Spleen (tissue), 7 donors: ENCODE results near the gene GADD45G.

Source experiments
- CTCF ChIP-seq, 11 experiments: fragments of 200-600 bp in 7 of 11; fragments of 450-650 bp in 4 of 11; sonication (generic) in 4 of 11; IDR thresholded peaks in 8 of 11; conservative IDR thresholded peaks in 3 of 11; 1 replicate in 7 of 11; 2 replicates in 4 of 11; pipeline versions ENCODE4 v1.4.0 to v1.8.0; 2016 to 2021; ENCODE audit warnings: antibody characterized with exemption in 11 of 11, inconsistent platforms in 4 of 11, mild to moderate bottlenecking in 1 of 11
- POLR2A ChIP-seq, 3 donors: fragments of 450-650 bp; IDR thresholded peaks; one replicate each; pipeline ENCODE4 v1.5.1; 2017; ENCODE audit warnings: antibody characterized with exemption in 3 of 3, mild to moderate bottlenecking in 1 of 3
- POLR2AphosphoS5 ChIP-seq, 3 donors: sonication (generic); formaldehyde crosslinking; IDR thresholded peaks; one replicate each; pipeline ENCODE4 v1.5.1; 2017; ENCODE audit warnings: antibody characterized with exemption in 3 of 3
- donor health status: DM: no; HTN: no; CAD: no; lungs with moderate emphysema.
- donor health status: DM: no; HTN: no; CAD: no.
- donor health status: DM: no; HTN: no; CAD: no.

GRCh38 chr9:89621031-89621430 lies 16.2 kb downstream of the GADD45G start:
- TF ChIP-seq CTCF (IDR thresholded peaks at IDR 0.05 in 8 of 11, conservative IDR thresholded peaks at IDR 0.05 in 3 of 11): no peak
- TF ChIP-seq POLR2A (IDR thresholded peaks at IDR 0.05): no peak
- no peak for TF ChIP-seq POLR2AphosphoS5 (IDR thresholded peaks at IDR 0.05)
